ENCODE measurements around the gene CMBL.

DNA sequence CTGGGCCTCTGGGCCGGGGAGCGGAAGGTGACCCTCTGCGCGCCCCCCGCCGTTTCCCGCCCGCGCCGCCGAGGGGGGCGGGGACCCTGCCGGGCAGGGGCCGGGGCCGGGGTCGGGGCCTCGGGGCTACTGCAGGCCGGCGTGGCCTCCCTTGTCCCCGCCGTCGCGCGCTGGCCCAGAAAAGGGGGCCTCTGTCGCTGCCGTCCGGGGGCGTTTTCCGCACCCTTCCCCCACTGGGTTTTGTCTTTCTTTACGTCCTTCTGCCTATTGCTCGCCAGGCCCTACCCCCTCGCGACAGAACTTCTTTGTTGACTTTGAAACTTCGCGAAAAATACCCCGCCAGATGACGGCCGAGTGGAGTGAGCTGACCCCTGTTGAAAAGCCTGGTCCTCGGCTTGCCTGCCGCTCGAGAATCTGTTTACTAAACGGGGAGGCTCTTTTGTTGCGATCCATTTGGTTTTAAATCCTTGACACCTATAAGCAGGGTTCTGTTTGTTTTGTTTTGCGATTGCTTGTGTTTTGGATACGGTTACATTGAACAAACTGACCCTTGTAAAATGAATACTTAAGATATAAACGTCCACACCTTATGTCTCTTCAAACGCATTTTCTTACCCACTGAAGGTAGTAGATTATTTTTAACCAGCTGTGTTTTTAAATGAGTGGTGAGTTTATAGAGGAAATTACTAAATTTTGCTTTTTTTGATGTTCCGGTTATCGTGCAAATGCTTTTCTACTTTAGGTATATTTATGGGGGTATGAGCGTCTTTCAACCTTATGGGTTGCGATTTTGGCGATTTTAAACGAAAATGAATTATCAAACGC, 46.6 kb upstream of the CMBL start:
- TF ChIP-seq CTCF (IDR thresholded peaks at IDR 0.05 in 8 of 11, conservative IDR thresholded peaks at IDR 0.05 in 3 of 11) (no peak), POLR2AphosphoS5 (IDR thresholded peaks at IDR 0.05) (no peak)

Data from spleen (tissue), 7 donors.